ENCODE data around the gene PTPRC.

- no peak for TF ChIP-seq CTCF (conservative IDR thresholded peaks at IDR 0.05 in 1 of 2, IDR thresholded peaks at IDR 0.05 in 1 of 2; ENCODE audit: low read depth in 1 of 2, low read length in 2 of 2)
- TF ChIP-seq EZH2 (IDR thresholded peaks at IDR 0.05; ENCODE audit: low read length, missing control alignments) = no peak
Observed at GRCh38 chr1:198590454-198590853, 48.4 kb upstream of the PTPRC start.
